ENCODE results near the gene FGF8.
A peak's percentile ranks its signal among the peaks of the same experiment; 100 is the strongest.
"Not testable (repeated sequence)": the region's sequence is repeated elsewhere in the genome, so short reads cannot be mapped to it uniquely, and the experiment has no call there.

FGF8 gene

DNA sequence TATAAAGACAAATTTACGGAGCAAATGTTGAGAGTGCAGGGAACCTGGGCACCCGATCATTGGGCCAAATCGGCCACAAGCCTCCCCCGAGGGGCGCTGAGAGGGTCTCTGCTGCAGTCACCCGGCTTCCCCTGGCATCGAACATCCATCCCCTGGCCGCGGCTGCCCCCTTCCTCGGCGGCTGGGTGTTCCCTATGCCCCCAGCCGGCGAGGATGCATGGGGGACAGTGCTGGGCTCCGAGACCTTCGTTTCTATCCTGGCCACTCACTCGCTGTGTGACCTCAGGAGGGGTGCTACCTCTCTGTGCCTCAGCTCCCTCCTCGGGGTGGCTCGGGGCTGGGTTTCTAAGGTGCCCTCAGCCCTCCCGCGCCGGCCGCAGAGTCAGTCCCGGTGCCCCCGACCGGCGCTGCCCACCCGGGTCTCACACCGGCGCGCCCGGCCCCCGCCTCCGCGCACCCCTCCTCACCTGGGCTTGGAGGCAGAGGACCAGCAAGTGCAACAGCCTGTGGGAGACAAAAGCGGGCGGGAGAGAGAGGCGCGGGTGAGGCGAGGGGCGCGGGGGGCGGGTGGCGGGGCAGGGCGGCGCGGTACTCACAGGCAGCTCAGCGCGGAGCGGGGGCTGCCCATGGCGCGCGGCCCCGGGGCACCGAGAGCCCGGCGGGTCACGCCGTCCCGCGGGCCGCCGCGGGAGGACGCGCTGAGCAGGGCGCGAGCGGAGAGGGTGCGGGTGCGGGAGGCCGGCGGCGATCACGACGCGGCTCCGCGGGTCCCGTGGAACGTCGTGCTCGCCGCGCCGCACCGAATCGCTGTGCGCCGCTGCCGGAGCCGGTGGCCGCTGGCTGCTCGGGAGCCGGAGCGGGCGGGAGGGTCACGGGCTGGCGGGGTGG, at the start of gene FGF8:
TSS of gene FGF8 (minus strand) at position 842 of the 888 bp plus-strand sequence. CDS start at position 628, 214 bp downstream.
- no peak for FAIRE-seq

DNA sequence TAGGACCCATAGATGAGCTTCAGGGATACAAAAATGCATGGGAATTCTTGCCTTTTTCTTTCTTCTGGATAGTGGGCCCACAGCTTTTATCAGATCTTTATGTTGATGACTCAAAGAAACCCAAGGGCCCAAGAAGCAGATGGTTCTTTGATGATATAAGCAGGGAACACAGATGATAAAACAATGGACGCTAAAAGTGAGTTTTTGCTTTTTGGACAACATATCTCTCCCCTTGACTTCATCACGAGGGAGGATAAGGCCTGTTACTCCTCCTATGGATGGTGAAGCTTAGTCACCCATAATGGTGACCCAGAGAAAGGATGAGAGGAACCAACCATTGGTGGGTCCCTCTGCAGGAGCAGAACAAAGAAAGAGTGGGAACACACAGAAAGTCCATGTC, 48.8 kb upstream of the FGF8 start:
- no peak for FAIRE-seq

DNA sequence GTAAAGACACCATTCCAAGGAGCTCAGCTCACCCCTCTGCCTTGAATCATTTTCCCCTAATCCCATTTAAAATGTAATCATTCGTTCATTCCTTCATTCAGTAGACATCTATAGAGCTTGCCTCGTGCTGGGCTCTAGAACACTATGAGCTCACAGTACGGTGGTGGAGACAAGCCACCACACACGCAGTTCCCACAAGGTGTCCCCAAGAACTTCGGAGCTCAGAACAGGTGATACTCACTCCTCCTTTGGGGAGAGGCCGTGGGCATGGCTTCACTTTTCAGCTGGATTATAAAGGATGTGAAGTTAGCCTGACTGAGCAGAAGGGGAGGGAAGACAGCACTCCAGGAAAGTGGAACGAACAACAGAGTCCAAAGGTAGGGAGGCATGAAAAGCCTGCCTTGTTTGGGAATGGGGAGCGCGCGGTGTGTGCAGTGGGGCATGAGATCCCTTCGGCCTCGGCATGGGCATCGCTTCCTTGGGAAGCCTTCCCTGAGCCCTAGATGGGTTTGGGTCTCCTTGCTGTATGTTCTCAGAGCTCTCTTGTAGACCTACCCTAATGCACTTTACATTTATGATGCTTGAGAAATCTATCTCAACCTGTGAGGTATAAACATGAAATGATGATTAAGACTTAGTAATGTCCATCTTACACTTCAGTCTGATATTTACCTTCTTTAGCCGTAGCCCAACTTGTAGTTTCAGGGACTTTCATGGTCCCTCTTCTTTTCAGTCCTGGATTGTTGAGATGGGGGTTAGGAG, 43.1 kb upstream of the FGF8 start:
- no peak for FAIRE-seq

- FAIRE-seq, result peak; percentile 99
These were observed 42.4 kb upstream of the FGF8 start, which contains the start of gene OGA for GRCh38 chr10:101818119-101818871. Gene OGA, minus strand, starts transcription at chr10:101818444. Its CDS starts 422 bp downstream, at chr10:101818022.

DNA sequence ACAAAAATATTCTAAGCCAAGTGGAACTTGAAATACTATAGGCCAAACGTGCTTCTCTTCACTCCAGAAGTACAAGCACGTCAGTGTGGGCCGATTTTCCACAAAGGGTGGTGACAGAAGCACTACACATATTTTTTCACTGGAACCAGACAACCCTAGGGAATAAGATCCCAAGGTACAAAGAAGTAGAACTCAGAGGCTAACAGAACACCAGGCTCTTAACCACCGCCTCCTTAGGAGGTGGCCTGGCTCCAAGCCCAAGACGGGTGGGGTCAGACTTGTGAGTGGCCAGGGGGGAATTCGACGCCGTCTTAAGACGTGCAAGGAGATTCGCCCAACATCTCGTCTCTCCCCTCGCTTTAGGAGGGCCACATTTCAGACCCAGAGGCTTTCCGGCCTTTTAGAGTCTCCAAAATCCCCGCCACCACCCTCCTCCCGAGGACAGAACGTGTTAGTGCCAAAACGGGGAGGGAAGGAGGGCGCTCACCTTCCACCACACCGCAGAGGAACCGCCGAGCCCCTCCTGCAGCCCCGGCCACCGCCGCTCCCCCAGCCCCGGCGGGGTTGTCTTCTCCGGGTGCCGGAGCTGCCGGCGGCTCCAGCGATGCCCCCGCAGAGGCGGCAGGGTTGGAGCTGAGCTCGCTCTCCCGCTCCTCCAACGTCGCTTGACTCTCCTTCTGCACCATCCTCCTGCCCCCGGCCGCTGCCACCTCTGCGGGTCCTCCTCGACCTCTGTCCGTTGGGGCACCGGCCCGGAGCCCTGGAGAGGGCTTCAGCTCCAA, 41.6 kb upstream of the FGF8 start:
- FAIRE-seq, result peak; percentile 18

- no peak for FAIRE-seq
These were observed 41.0 kb upstream of the FGF8 start for GRCh38 chr10:101816913-101817336.

GRCh38 chr10:101816376-101816775, 40.5 kb upstream of the FGF8 start:
- FAIRE-seq, result no peak

- FAIRE-seq, result no peak
These were observed 38.7 kb upstream of the FGF8 start for GRCh38 chr10:101814466-101815071.

- FAIRE-seq, result no peak
These were observed 36.7 kb upstream of the FGF8 start for GRCh38 chr10:101812606-101813005.

DNA sequence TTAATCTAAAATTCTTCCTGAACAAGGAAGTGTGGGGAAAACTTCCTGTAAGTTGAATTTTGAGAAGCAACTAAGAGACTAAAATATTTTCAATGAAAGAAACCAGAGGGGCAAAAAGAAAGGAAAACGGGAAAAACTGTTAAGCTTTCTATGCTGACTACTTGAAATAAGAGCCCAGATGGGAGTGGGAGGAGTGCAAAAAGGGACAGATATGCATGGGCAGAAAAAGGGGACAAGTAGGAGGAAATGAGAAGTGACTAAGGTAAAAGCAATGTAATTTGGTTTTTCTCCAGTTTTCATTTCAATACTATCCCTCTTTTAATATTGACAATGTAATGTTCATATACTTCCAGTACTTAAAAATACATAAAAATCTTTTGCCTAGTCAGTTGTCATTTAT, 31.2 kb upstream of the FGF8 start:
- no peak for FAIRE-seq

DNA sequence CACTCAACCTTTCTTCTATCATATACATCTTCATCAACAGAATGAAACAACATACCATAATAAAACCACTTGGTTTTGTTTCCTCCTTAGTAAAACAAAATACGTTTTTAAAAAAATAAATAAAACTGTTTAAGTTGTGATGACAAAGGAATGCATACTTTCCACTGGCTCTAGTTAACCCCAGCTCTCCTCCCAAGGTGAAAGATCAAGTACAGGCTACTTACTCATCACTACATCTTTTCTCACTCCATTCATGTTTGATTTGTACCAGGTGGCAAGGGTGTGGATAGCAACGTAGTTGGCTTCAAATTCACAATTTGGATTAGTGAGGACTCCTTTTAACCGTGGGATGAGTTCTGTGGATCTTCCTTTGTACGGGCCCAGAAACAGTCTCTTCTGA, 27.6 kb upstream of the FGF8 start:
- no peak for FAIRE-seq

- no peak for FAIRE-seq
These were observed 21.6 kb upstream of the FGF8 start for GRCh38 chr10:101797403-101798059.

GRCh38 chr10:101793526-101793925, 17.6 kb upstream of the FGF8 start:
- no peak for FAIRE-seq

DNA sequence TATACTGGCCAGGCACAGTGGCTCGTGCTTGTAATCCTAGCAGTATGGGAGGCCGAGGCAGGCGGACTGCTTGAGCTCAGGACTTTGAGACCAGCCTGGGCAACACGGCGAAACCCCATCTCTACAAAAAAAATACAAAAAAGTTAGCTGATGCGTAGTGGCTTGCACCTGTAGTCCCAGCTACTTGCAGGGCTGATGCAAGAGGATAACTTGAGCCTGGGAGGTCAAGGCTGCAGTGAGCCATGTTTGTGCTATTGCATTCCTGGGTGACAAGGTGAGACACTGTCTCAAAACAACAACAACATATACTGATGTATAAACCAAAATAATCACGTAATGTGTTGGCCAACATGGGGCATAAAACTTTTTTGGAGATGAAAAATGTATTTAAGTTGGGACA, 13.8 kb upstream of the FGF8 start:
- FAIRE-seq, result no peak

- not testable (repeated sequence) for FAIRE-seq
These were observed 13.3 kb upstream of the FGF8 start for GRCh38 chr10:101789231-101789630.

DNA sequence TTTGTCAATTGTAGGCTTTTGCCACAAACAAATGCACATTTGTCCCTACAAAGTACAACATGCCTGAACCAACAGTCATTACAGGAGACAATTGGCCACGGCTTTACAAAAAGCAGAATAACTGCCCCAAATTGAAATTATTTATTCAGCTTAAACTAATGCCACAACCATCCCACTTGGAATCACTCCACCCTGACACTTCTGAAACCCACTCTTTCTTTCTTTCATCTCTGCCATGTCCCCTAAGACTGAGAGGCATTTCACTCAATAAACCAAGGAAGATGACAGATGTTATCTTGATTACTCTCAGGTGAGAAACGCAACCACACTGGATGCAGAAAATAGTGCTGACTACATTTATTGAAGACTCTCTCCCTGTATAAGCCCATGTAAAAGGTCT, 9.9 kb upstream of the FGF8 start:
- FAIRE-seq, result no peak

DNA sequence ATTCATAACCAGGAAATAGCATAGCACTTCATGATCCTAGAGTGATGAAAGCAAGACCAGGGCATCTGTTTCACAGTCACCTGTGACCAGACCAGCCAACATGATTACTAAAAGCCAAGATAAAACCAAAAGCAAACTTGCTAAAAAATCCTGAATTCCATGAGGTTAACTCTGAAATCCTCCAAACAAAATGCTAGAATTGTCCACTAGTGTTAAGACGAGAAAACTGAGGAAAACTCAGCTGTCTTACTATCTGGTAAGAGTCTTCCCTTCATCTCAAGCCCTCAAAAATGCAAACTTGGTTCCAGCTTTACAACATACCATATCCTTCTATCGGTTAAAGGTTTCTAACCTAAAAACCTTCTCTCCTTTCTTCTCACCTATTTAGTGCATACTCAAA, 8.6 kb upstream of the FGF8 start:
- FAIRE-seq, result no peak

DNA sequence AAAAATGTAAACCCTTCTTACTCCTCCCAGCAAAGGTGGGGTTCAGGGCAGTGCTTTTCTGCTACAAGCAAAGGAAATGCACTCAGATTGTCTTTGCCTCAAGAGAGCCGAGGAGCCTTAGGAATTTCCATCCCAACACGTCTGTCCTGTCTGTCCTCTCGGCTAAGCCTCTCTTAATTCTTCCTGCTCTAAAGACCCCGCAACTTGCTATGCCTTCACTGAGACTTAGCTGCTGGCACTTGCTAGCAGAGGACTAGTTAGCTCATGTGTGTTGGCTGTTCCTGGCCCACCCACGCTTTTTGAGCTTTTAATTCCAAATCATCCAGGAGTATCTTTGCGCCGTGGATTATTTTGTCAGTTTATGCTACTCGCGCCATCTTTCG, 7.8 kb upstream of the FGF8 start:
- no peak for FAIRE-seq

- no peak for FAIRE-seq
These were observed 7.2 kb upstream of the FGF8 start, which contains the start of gene NPM3 for GRCh38 chr10:101782811-101783735. Gene NPM3, minus strand, starts transcription at chr10:101783446. Its CDS starts 56 bp downstream, at chr10:101783390.
